ENCODE measurements around the gene FFAR3. TPM values are rescaled to one million over a fixed set of nuclear protein-coding genes. Genes with fewer than 3 reads are reported as not detected.
"Not testable (repeated sequence)": the region's sequence is repeated elsewhere in the genome, so short reads cannot be mapped to it uniquely, and the experiment has no call there.

Gene FFAR3
- total and polyA plus RNA-seq, 10 donors: 0.30 to 3.2 (median 0.73) TPM; not detected in 1

GRCh38 chr19:35373492-35373891 lies 15.2 kb downstream of the FFAR3 start:
- Histone ChIP-seq H3K4me3 (no peak overlapping the region), H3K27me3 (replicated peaks in 1 of 7) (peaks cover 0 to 6% (median 0%) of the 10 kb centered on the region in 7 donors), H3K36me3 (no peaks in the 10 kb centered on the region), H3K27ac (no peak overlapping the region), H3K4me1 (peaks cover 0 to 30% (median 12%) of the 10 kb centered on the region in 6 donors), H3K9me3 (peaks cover 0 to 14% (median 0%) of the 10 kb centered on the region in 8 donors)
- TF ChIP-seq CTCF (IDR thresholded peaks at IDR 0.05 in 8 of 11, conservative IDR thresholded peaks at IDR 0.05 in 3 of 11) (no peak), POLR2A (IDR thresholded peaks at IDR 0.05) (no peak), POLR2AphosphoS5 (IDR thresholded peaks at IDR 0.05) (no peak)
- WGBS, 5 donors: 83 to 91% (median 88%) methylated on average over 7 of the region's 7 CpGs
- intact Hi-C loops (cut with DNase I; ENCODE audit: low total_unique reads): no loop called here
- DNase-seq: no peak

- H3K27me3 ChIP-seq (replicated peaks in 1 of 7); H3K36me3 ChIP-seq; intact Hi-C loops (cut with DNase I; ENCODE audit: low total_unique reads); H3K27ac ChIP-seq; DNase-seq; H3K4me3 ChIP-seq: not testable (repeated sequence)
- Histone ChIP-seq H3K9me3 (peaks cover 0 to 16% (median 0%) of the 10 kb centered on the region in 8 donors), H3K4me1 (peaks cover 0 to 30% (median 12%) of the 10 kb centered on the region in 6 donors)
Observed at GRCh38 chr19:35374031-35374430, 15.8 kb downstream of the FFAR3 start.

GRCh38 chr19:35375505-35376307 lies 17.4 kb downstream of the FFAR3 start:
- intact Hi-C loops (cut with DNase I; ENCODE audit: low total_unique reads): no loop called here
- Histone ChIP-seq H3K36me3 (no peaks in the 10 kb centered on the region), H3K27me3 (replicated peaks in 1 of 7) (peaks cover 0 to 6% (median 0%) of the 10 kb centered on the region in 7 donors), H3K27ac (no peak overlapping the region), H3K4me1 (peaks cover 0 to 30% (median 12%) of the 10 kb centered on the region in 6 donors), H3K9me3 (peaks cover 0 to 6% (median 0%) of the 10 kb centered on the region in 8 donors), H3K4me3 (no peak overlapping the region)
- TF ChIP-seq POLR2AphosphoS5 (IDR thresholded peaks at IDR 0.05) (no peak), POLR2A (IDR thresholded peaks at IDR 0.05) (no peak), CTCF (IDR thresholded peaks at IDR 0.05 in 8 of 11, conservative IDR thresholded peaks at IDR 0.05 in 3 of 11) (no peak)
- 72 to 91% (median 88%) methylated on average over 12 of the region's 12 CpGs for WGBS, 5 donors
- no peak for DNase-seq

GRCh38 chr19:35377656-35378055 lies 19.4 kb downstream of the FFAR3 start:
- no peak for TF ChIP-seq CTCF (IDR thresholded peaks at IDR 0.05 in 8 of 11, conservative IDR thresholded peaks at IDR 0.05 in 3 of 11)
- TF ChIP-seq POLR2A (IDR thresholded peaks at IDR 0.05): no peak
- no peak for TF ChIP-seq POLR2AphosphoS5 (IDR thresholded peaks at IDR 0.05)
- H3K36me3 ChIP-seq: no peaks in the 10 kb centered on the region
- peaks cover 0 to 30% (median 12%) of the 10 kb centered on the region in 6 donors for H3K4me1 ChIP-seq
- peaks cover 0 to 6% (median 0%) of the 10 kb centered on the region in 8 donors for H3K9me3 ChIP-seq
- H3K27ac ChIP-seq: no peak overlapping the region
- intact Hi-C loops (cut with DNase I; ENCODE audit: low total_unique reads): no loop called here
- 27 to 62% (median 50%) methylated on average over 1 of the region's 1 CpG for WGBS, 5 donors
- DNase-seq: no peak
- H3K27me3 ChIP-seq (replicated peaks in 1 of 7): peaks cover 0 to 12% (median 0%) of the 10 kb centered on the region in 7 donors
- H3K4me3 ChIP-seq: no peak overlapping the region

Measured in spleen (tissue), 11 donors.